Ishikawa (cell line): ENCODE measurements around the gene P3H4.

Experiments
- CEBPB ChIP-seq: IDR thresholded peaks from 2 replicates; pipeline ENCODE4 v1.6.1; 2012
- CREB1 ChIP-seq: IDR thresholded peaks from 2 replicates; pipeline ENCODE4 v1.6.1; 2012; ENCODE audit warnings: low read depth
- EGR1 ChIP-seq: IDR thresholded peaks from 2 replicates; pipeline ENCODE4 v1.6.1; 2012
- EP300 ChIP-seq: IDR thresholded peaks from 2 replicates; pipeline ENCODE4 v1.6.1; 2012; ENCODE audit warnings: borderline replicate concordance
- FOXM1 ChIP-seq: IDR thresholded peaks from 2 replicates; pipeline ENCODE4 v1.6.1; 2012; ENCODE audit warnings: low read depth, borderline replicate concordance
- MAX ChIP-seq: IDR thresholded peaks from 2 replicates; pipeline ENCODE4 v1.6.1; 2012
- NFIC ChIP-seq: IDR thresholded peaks from 2 replicates; pipeline ENCODE4 v1.6.1; 2012
- RAD21 ChIP-seq: IDR thresholded peaks from 2 replicates; pipeline ENCODE4 v1.6.1; 2012; ENCODE audit warnings: low read depth
- REST ChIP-seq: IDR thresholded peaks from 2 replicates; pipeline ENCODE4 v1.6.1; 2012; ENCODE audit warnings: low read depth, mild to moderate bottlenecking
- TAF1 ChIP-seq: IDR thresholded peaks from 2 replicates; pipeline ENCODE4 v1.6.1; 2012; ENCODE audit warnings: low read depth, mild to moderate bottlenecking
- TCF12 ChIP-seq: IDR thresholded peaks from 2 replicates; pipeline ENCODE4 v1.6.1; 2012; ENCODE audit warnings: low read depth
- TEAD4 ChIP-seq: IDR thresholded peaks from 2 replicates; pipeline ENCODE4 v1.6.1; 2012
- USF1 ChIP-seq: IDR thresholded peaks from 2 replicates; pipeline ENCODE4 v1.6.1; 2012
- YY1 ChIP-seq: IDR thresholded peaks from 2 replicates; pipeline ENCODE4 v1.6.1; 2012; ENCODE audit warnings: low read depth
- ZBTB7A ChIP-seq: IDR thresholded peaks from 2 replicates; pipeline ENCODE4 v1.6.1; 2012; ENCODE audit warnings: low read depth

P3H4 gene

GRCh38 chr17:41803049-41804020 lies 8.4 kb downstream of the P3H4 start:
- TF ChIP-seq NFIC (no peak), TCF12 (no peak)

- TF ChIP-seq USF1 = no peak
- peak; percentile 99 for TF ChIP-seq RAD21
- TF ChIP-seq YY1 = peak; percentile 49; the same call in 1 of the 2 replicates
- TF ChIP-seq TEAD4 = peak; percentile 98
- TF ChIP-seq ZBTB7A = no peak
- TF ChIP-seq FOXM1 = peak; percentile 66; the same call in 1 of the 2 replicates
- TF ChIP-seq EP300 = peak; percentile 86
- TF ChIP-seq REST = no peak
- TF ChIP-seq CREB1 = no peak
- TF ChIP-seq TAF1 = no peak
- TF ChIP-seq TCF12 = peak; percentile 91
- peak; percentile 34; the same call in 1 of the 2 replicates for TF ChIP-seq NFIC
- TF ChIP-seq CEBPB = no peak
- peak; percentile 64; the same call in 1 of the 2 replicates for TF ChIP-seq MAX
- TF ChIP-seq EGR1 = peak; percentile 74
Measured at GRCh38 chr17:41801374-41802271, 10.1 kb downstream of the P3H4 start.

GRCh38 chr17:41800601-41801373 lies 11.0 kb downstream of the P3H4 start:
- no peak for TF ChIP-seq CREB1
- 0 out of 2 replicates have a peak, but pooled peaks have one; percentile 31 for TF ChIP-seq TAF1
- TF ChIP-seq FOXM1 = no peak
- no peak for TF ChIP-seq YY1
- TF ChIP-seq USF1 = no peak
- peak; percentile 73; the same call in 1 of the 2 replicates for TF ChIP-seq TEAD4
- peak; percentile 67 for TF ChIP-seq TCF12
- TF ChIP-seq NFIC = no peak; the same call in 1 of the 2 replicates
- no peak for TF ChIP-seq REST
- peak; percentile 3; the same call in 1 of the 2 replicates for TF ChIP-seq RAD21
- TF ChIP-seq CEBPB = no peak
- TF ChIP-seq ZBTB7A = 0 out of 2 replicates have a peak, but pooled peaks have one; percentile 37
- peak; percentile 56 for TF ChIP-seq MAX
- no peak for TF ChIP-seq EGR1
- no peak for TF ChIP-seq EP300

GRCh38 chr17:41799366-41799765 lies 12.4 kb downstream of the P3H4 start:
- no peak for TF ChIP-seq TAF1
- TF ChIP-seq FOXM1 = no peak
- no peak for TF ChIP-seq EGR1
- no peak for TF ChIP-seq ZBTB7A
- TF ChIP-seq RAD21 = no peak; the same call in 1 of the 2 replicates
- no peak for TF ChIP-seq USF1
- no peak for TF ChIP-seq YY1
- TF ChIP-seq NFIC = no peak
- TF ChIP-seq REST = no peak
- no peak for TF ChIP-seq CEBPB
- TF ChIP-seq TCF12 = no peak
- TF ChIP-seq TEAD4 = no peak
